ENCODE results near the gene VSIG10L.

VSIG10L gene

GRCh38 chr19:51318687-51319648 lies 23.0 kb downstream of the VSIG10L start:
- Histone ChIP-seq H3K36me3 (ENCODE audit: control insufficient read depth, insufficient read depth, low read length) (no peaks in the 10 kb centered on the region), H3K4me3 (ENCODE audit: insufficient read depth, low read depth, low read length, poor library complexity, severe bottlenecking) (no peak overlapping the region), H3K27ac (ENCODE audit: insufficient read depth, low read length, poor library complexity, severe bottlenecking) (no peak overlapping the region), H3K4me1 (ENCODE audit: control insufficient read depth, insufficient read depth, low read length, poor library complexity, severe bottlenecking) (no peaks in the 10 kb centered on the region), H3K9me3 (ENCODE audit: control insufficient read depth, low read length) (no peaks in the 10 kb centered on the region), H3K27me3 (replicated peaks; ENCODE audit: control insufficient read depth, insufficient read depth, low read length, poor library complexity, severe bottlenecking) (no peaks in the 10 kb centered on the region)
- no peak for DNase-seq

- H3K4me3 ChIP-seq (ENCODE audit: insufficient read depth, low read depth, low read length, poor library complexity, severe bottlenecking), result no peak overlapping the region
- no peaks in the 10 kb centered on the region for H3K4me1 ChIP-seq (ENCODE audit: control insufficient read depth, insufficient read depth, low read length, poor library complexity, severe bottlenecking)
- no peak overlapping the region for H3K27ac ChIP-seq (ENCODE audit: insufficient read depth, low read length, poor library complexity, severe bottlenecking)
- no peaks in the 10 kb centered on the region for H3K36me3 ChIP-seq (ENCODE audit: control insufficient read depth, insufficient read depth, low read length)
- DNase-seq, result no peak
- no peaks in the 10 kb centered on the region for H3K9me3 ChIP-seq (ENCODE audit: control insufficient read depth, low read length)
- H3K27me3 ChIP-seq (replicated peaks; ENCODE audit: control insufficient read depth, insufficient read depth, low read length, poor library complexity, severe bottlenecking), result no peaks in the 10 kb centered on the region
These were observed 24.0 kb downstream of the VSIG10L start for GRCh38 chr19:51317968-51318367.

- H3K4me3 ChIP-seq (ENCODE audit: insufficient read depth, low read depth, low read length, poor library complexity, severe bottlenecking), result no peak overlapping the region
- H3K27me3 ChIP-seq (replicated peaks; ENCODE audit: control insufficient read depth, insufficient read depth, low read length, poor library complexity, severe bottlenecking), result no peaks in the 10 kb centered on the region
- no peaks in the 10 kb centered on the region for H3K36me3 ChIP-seq (ENCODE audit: control insufficient read depth, insufficient read depth, low read length)
- no peaks in the 10 kb centered on the region for H3K4me1 ChIP-seq (ENCODE audit: control insufficient read depth, insufficient read depth, low read length, poor library complexity, severe bottlenecking)
- H3K9me3 ChIP-seq (ENCODE audit: control insufficient read depth, low read length), result no peaks in the 10 kb centered on the region
- DNase-seq, result no peak
- H3K27ac ChIP-seq (ENCODE audit: insufficient read depth, low read length, poor library complexity, severe bottlenecking), result no peak overlapping the region
These were observed 24.6 kb downstream of the VSIG10L start for GRCh38 chr19:51317376-51317775.

- Histone ChIP-seq H3K4me3 (ENCODE audit: insufficient read depth, low read depth, low read length, poor library complexity, severe bottlenecking) (no peak overlapping the region), H3K36me3 (ENCODE audit: control insufficient read depth, insufficient read depth, low read length) (no peaks in the 10 kb centered on the region), H3K27ac (ENCODE audit: insufficient read depth, low read length, poor library complexity, severe bottlenecking) (no peak overlapping the region), H3K4me1 (ENCODE audit: control insufficient read depth, insufficient read depth, low read length, poor library complexity, severe bottlenecking) (no peaks in the 10 kb centered on the region), H3K27me3 (replicated peaks; ENCODE audit: control insufficient read depth, insufficient read depth, low read length, poor library complexity, severe bottlenecking) (no peaks in the 10 kb centered on the region), H3K9me3 (ENCODE audit: control insufficient read depth, low read length) (no peaks in the 10 kb centered on the region)
- DNase-seq, result no peak
These were observed 25.3 kb downstream of the VSIG10L start for GRCh38 chr19:51316688-51317087.

- Histone ChIP-seq H3K4me1 (ENCODE audit: control insufficient read depth, insufficient read depth, low read length, poor library complexity, severe bottlenecking) (no peaks in the 10 kb centered on the region), H3K36me3 (ENCODE audit: control insufficient read depth, insufficient read depth, low read length) (no peaks in the 10 kb centered on the region), H3K9me3 (ENCODE audit: control insufficient read depth, low read length) (peaks cover 5% of the 10 kb centered on the region), H3K27me3 (replicated peaks; ENCODE audit: control insufficient read depth, insufficient read depth, low read length, poor library complexity, severe bottlenecking) (peaks cover 7% of the 10 kb centered on the region), H3K27ac (ENCODE audit: insufficient read depth, low read length, poor library complexity, severe bottlenecking) (no peak within 1 kb of the TSS), H3K4me3 (ENCODE audit: insufficient read depth, low read depth, low read length, poor library complexity, severe bottlenecking) (no peak within 1 kb of the TSS)
- no peak for DNase-seq
These were observed 30.3 kb downstream of the VSIG10L start, which contains the start of gene IGLON5 for GRCh38 chr19:51311351-51312257. Gene IGLON5, plus strand, starts transcription at chr19:51311644. Its CDS starts 204 bp downstream, at chr19:51311848.

- no peak for DNase-seq
- H3K4me1 ChIP-seq (ENCODE audit: control insufficient read depth, insufficient read depth, low read length, poor library complexity, severe bottlenecking), result no peaks in the 10 kb centered on the region
- no peaks in the 10 kb centered on the region for H3K36me3 ChIP-seq (ENCODE audit: control insufficient read depth, insufficient read depth, low read length)
- H3K27me3 ChIP-seq (replicated peaks; ENCODE audit: control insufficient read depth, insufficient read depth, low read length, poor library complexity, severe bottlenecking), result peaks cover 7% of the 10 kb centered on the region
- no peak overlapping the region for H3K27ac ChIP-seq (ENCODE audit: insufficient read depth, low read length, poor library complexity, severe bottlenecking)
- H3K9me3 ChIP-seq (ENCODE audit: control insufficient read depth, low read length), result peaks cover 5% of the 10 kb centered on the region
- no peak overlapping the region for H3K4me3 ChIP-seq (ENCODE audit: insufficient read depth, low read depth, low read length, poor library complexity, severe bottlenecking)
These were observed 36.5 kb downstream of the VSIG10L start for GRCh38 chr19:51305479-51305878.

GRCh38 chr19:51301266-51301665 lies 40.7 kb downstream of the VSIG10L start:
- Histone ChIP-seq H3K27me3 (replicated peaks; ENCODE audit: control insufficient read depth, insufficient read depth, low read length, poor library complexity, severe bottlenecking) (no peaks in the 10 kb centered on the region), H3K4me3 (ENCODE audit: insufficient read depth, low read depth, low read length, poor library complexity, severe bottlenecking) (no peak overlapping the region), H3K9me3 (ENCODE audit: control insufficient read depth, low read length) (no peaks in the 10 kb centered on the region), H3K4me1 (ENCODE audit: control insufficient read depth, insufficient read depth, low read length, poor library complexity, severe bottlenecking) (no peaks in the 10 kb centered on the region), H3K36me3 (ENCODE audit: control insufficient read depth, insufficient read depth, low read length) (no peaks in the 10 kb centered on the region), H3K27ac (ENCODE audit: insufficient read depth, low read length, poor library complexity, severe bottlenecking) (no peak overlapping the region)
- no peak for DNase-seq

GRCh38 chr19:51297406-51297805 lies 44.5 kb downstream of the VSIG10L start:
- H3K4me1 ChIP-seq (ENCODE audit: control insufficient read depth, insufficient read depth, low read length, poor library complexity, severe bottlenecking), result no peaks in the 10 kb centered on the region
- no peak for DNase-seq
- H3K4me3 ChIP-seq (ENCODE audit: insufficient read depth, low read depth, low read length, poor library complexity, severe bottlenecking), result no peak overlapping the region
- H3K27ac ChIP-seq (ENCODE audit: insufficient read depth, low read length, poor library complexity, severe bottlenecking), result no peak overlapping the region
- no peaks in the 10 kb centered on the region for H3K36me3 ChIP-seq (ENCODE audit: control insufficient read depth, insufficient read depth, low read length)
- H3K9me3 ChIP-seq (ENCODE audit: control insufficient read depth, low read length), result no peaks in the 10 kb centered on the region
- no peaks in the 10 kb centered on the region for H3K27me3 ChIP-seq (replicated peaks; ENCODE audit: control insufficient read depth, insufficient read depth, low read length, poor library complexity, severe bottlenecking)

GRCh38 chr19:51296336-51297093 lies 45.4 kb downstream of the VSIG10L start:
- H3K27me3 ChIP-seq (replicated peaks; ENCODE audit: control insufficient read depth, insufficient read depth, low read length, poor library complexity, severe bottlenecking), result no peaks in the 10 kb centered on the region
- no peak overlapping the region for H3K27ac ChIP-seq (ENCODE audit: insufficient read depth, low read length, poor library complexity, severe bottlenecking)
- H3K4me1 ChIP-seq (ENCODE audit: control insufficient read depth, insufficient read depth, low read length, poor library complexity, severe bottlenecking), result no peaks in the 10 kb centered on the region
- DNase-seq, result no peak
- no peaks in the 10 kb centered on the region for H3K36me3 ChIP-seq (ENCODE audit: control insufficient read depth, insufficient read depth, low read length)
- no peaks in the 10 kb centered on the region for H3K9me3 ChIP-seq (ENCODE audit: control insufficient read depth, low read length)
- no peak overlapping the region for H3K4me3 ChIP-seq (ENCODE audit: insufficient read depth, low read depth, low read length, poor library complexity, severe bottlenecking)

Measured in effector memory CD4-positive, alpha-beta T cell (primary cell).